ENCODE data around the gene IL10RA.
"Not testable (repeated sequence)": the region's sequence is repeated elsewhere in the genome, so short reads cannot be mapped to it uniquely, and the experiment has no call there.

The IL10RA gene

GRCh38 chr11:117976445-117976844 lies 9.7 kb upstream of the IL10RA start:
- Mint-ChIP-seq H3K9me3 (no peaks in the 10 kb centered on the region), H3K36me3 (ENCODE audit: low read depth) (no peaks in the 10 kb centered on the region), H3K27me3 (ENCODE audit: low read depth) (peaks cover 22% of the 10 kb centered on the region), H3K27ac (no peak overlapping the region), H3K4me1 (peaks cover 6% of the 10 kb centered on the region), H3K4me3 (no peak overlapping the region)
- TF ChIP-seq CTCF (IDR thresholded peaks at IDR 0.05; ENCODE audit: unreplicated experiment in 3 of 3), result no peak

GRCh38 chr11:117977029-117977428 lies 9.2 kb upstream of the IL10RA start:
- Mint-ChIP-seq H3K9me3 (no peaks in the 10 kb centered on the region), H3K4me1 (peaks cover 6% of the 10 kb centered on the region), H3K36me3 (ENCODE audit: low read depth) (no peaks in the 10 kb centered on the region), H3K4me3 (no peak overlapping the region), H3K27me3 (ENCODE audit: low read depth) (peaks cover 21% of the 10 kb centered on the region), H3K27ac (no peak overlapping the region)
- TF ChIP-seq CTCF (IDR thresholded peaks at IDR 0.05; ENCODE audit: unreplicated experiment in 3 of 3), result no peak

- not testable (repeated sequence) for H3K9me3 Mint-ChIP-seq; H3K4me1 Mint-ChIP-seq; H3K36me3 Mint-ChIP-seq (ENCODE audit: low read depth); H3K4me3 Mint-ChIP-seq; H3K27ac Mint-ChIP-seq
- H3K27me3 Mint-ChIP-seq (ENCODE audit: low read depth), result peaks cover 23% of the 10 kb centered on the region
Observed at GRCh38 chr11:117977612-117978264, 8.5 kb upstream of the IL10RA start.

- not testable (repeated sequence) for H3K9me3 Mint-ChIP-seq; H3K4me3 Mint-ChIP-seq; H3K27ac Mint-ChIP-seq; H3K36me3 Mint-ChIP-seq (ENCODE audit: low read depth); H3K4me1 Mint-ChIP-seq
- H3K27me3 Mint-ChIP-seq (ENCODE audit: low read depth), result peaks cover 29% of the 10 kb centered on the region
Observed at GRCh38 chr11:117978291-117978910, 7.8 kb upstream of the IL10RA start.

- Mint-ChIP-seq H3K4me1 (no peaks in the 10 kb centered on the region), H3K9me3 (no peaks in the 10 kb centered on the region), H3K36me3 (ENCODE audit: low read depth) (no peaks in the 10 kb centered on the region), H3K4me3 (no peak overlapping the region), H3K27me3 (ENCODE audit: low read depth) (peaks cover 35% of the 10 kb centered on the region), H3K27ac (no peak overlapping the region)
- TF ChIP-seq CTCF (IDR thresholded peaks at IDR 0.05; ENCODE audit: unreplicated experiment in 3 of 3), result no peak
Observed at GRCh38 chr11:117978991-117979390, 7.2 kb upstream of the IL10RA start.

GRCh38 chr11:117979481-117980211 lies 6.5 kb upstream of the IL10RA start:
- peaks cover 2% of the 10 kb centered on the region for H3K4me1 Mint-ChIP-seq
- peaks cover 38% of the 10 kb centered on the region for H3K27me3 Mint-ChIP-seq (ENCODE audit: low read depth)
- no peak for TF ChIP-seq CTCF (IDR thresholded peaks at IDR 0.05; ENCODE audit: unreplicated experiment in 3 of 3)
- no peak overlapping the region for H3K27ac Mint-ChIP-seq
- no peaks in the 10 kb centered on the region for H3K9me3 Mint-ChIP-seq
- H3K4me3 Mint-ChIP-seq, result no peak overlapping the region
- no peaks in the 10 kb centered on the region for H3K36me3 Mint-ChIP-seq (ENCODE audit: low read depth)
